ENCODE measurements around the gene HSD17B11.
"Not testable (repeated sequence)": the region's sequence is repeated elsewhere in the genome, so short reads cannot be mapped to it uniquely, and the experiment has no call there.

The HSD17B11 gene

GRCh38 chr4:87391576-87392054 lies 627 bp upstream of the HSD17B11 start:
- Histone ChIP-seq H3K27ac (replicated peaks) (peak overlapping the region; percentile 93), H3K4me3 (replicated peaks; ENCODE audit: insufficient read depth, low read length) (peak overlapping the region; percentile 78), H3K27me3 (ENCODE audit: insufficient read depth, poor library complexity, severe bottlenecking) (no peaks in the 10 kb centered on the region)
- TF ChIP-seq CTCF (IDR thresholded peaks at IDR 0.05; ENCODE audit: insufficient read depth, low read length) (no peak), REST (IDR thresholded peaks at IDR 0.05; ENCODE audit: insufficient replicate concordance, low read depth) (no peak), SPI1 (IDR thresholded peaks at IDR 0.05; ENCODE audit: borderline replicate concordance, low read depth) (no peak), POLR2AphosphoS5 (IDR thresholded peaks at IDR 0.05; ENCODE audit: low read depth) (no peak), GABPA (IDR thresholded peaks at IDR 0.05; ENCODE audit: low read depth) (no peak)
- no peak for DNase-seq (ENCODE audit: low read depth in 1 of 2, low spot score in 1 of 2)

- peak overlapping the region; percentile 78 for H3K4me3 ChIP-seq (replicated peaks; ENCODE audit: insufficient read depth, low read length)
- H3K27ac ChIP-seq (replicated peaks) = peak overlapping the region; percentile 93
- H3K27me3 ChIP-seq (ENCODE audit: insufficient read depth, poor library complexity, severe bottlenecking) = no peaks in the 10 kb centered on the region
- no peak for DNase-seq (ENCODE audit: low read depth in 1 of 2, low spot score in 1 of 2)
- TF ChIP-seq REST (IDR thresholded peaks at IDR 0.05; ENCODE audit: insufficient replicate concordance, low read depth) = no peak
- TF ChIP-seq GABPA (IDR thresholded peaks at IDR 0.05; ENCODE audit: low read depth) = no peak
- no peak for TF ChIP-seq CTCF (IDR thresholded peaks at IDR 0.05; ENCODE audit: insufficient read depth, low read length)
- TF ChIP-seq SPI1 (IDR thresholded peaks at IDR 0.05; ENCODE audit: borderline replicate concordance, low read depth) = no peak
- TF ChIP-seq POLR2AphosphoS5 (IDR thresholded peaks at IDR 0.05; ENCODE audit: low read depth) = no peak
Measured at GRCh38 chr4:87390551-87390890, 467 bp downstream of the HSD17B11 start.

GRCh38 chr4:87390055-87390454 lies 933 bp downstream of the HSD17B11 start:
- not testable (repeated sequence) for H3K27me3 ChIP-seq (ENCODE audit: insufficient read depth, poor library complexity, severe bottlenecking)
- peak in 1 of 2 experiments; percentile 51 for DNase-seq (ENCODE audit: low read depth in 1 of 2, low spot score in 1 of 2)
- H3K4me3 ChIP-seq (replicated peaks; ENCODE audit: insufficient read depth, low read length) = peak overlapping the region; percentile 78
- H3K27ac ChIP-seq (replicated peaks) = peak overlapping the region; percentile 93

- no peak for TF ChIP-seq POLR2AphosphoS5 (IDR thresholded peaks at IDR 0.05; ENCODE audit: low read depth)
- TF ChIP-seq CTCF (IDR thresholded peaks at IDR 0.05; ENCODE audit: insufficient read depth, low read length) = no peak
- no peak for TF ChIP-seq REST (IDR thresholded peaks at IDR 0.05; ENCODE audit: insufficient replicate concordance, low read depth)
- TF ChIP-seq GABPA (IDR thresholded peaks at IDR 0.05; ENCODE audit: low read depth) = no peak
- TF ChIP-seq SPI1 (IDR thresholded peaks at IDR 0.05; ENCODE audit: borderline replicate concordance, low read depth) = no peak
- Histone ChIP-seq H3K4me3 (replicated peaks; ENCODE audit: insufficient read depth, low read length) (peak overlapping the region; percentile 78), H3K27me3 (ENCODE audit: insufficient read depth, poor library complexity, severe bottlenecking) (no peaks in the 10 kb centered on the region), H3K27ac (replicated peaks) (peak overlapping the region; percentile 93)
- DNase-seq (ENCODE audit: low read depth in 1 of 2, low spot score in 1 of 2) = peak in 1 of 2 experiments; percentile 37
Measured at GRCh38 chr4:87388901-87389300, 2.1 kb downstream of the HSD17B11 start.
